ENCODE data around the gene PKNOX1. TPM values are rescaled to one million over a fixed set of nuclear protein-coding genes. Genes with fewer than 3 reads are reported as not detected.

Gene PKNOX1
- total RNA-seq, 1 experiment from 2014 or later, result 30.6 TPM

DNA sequence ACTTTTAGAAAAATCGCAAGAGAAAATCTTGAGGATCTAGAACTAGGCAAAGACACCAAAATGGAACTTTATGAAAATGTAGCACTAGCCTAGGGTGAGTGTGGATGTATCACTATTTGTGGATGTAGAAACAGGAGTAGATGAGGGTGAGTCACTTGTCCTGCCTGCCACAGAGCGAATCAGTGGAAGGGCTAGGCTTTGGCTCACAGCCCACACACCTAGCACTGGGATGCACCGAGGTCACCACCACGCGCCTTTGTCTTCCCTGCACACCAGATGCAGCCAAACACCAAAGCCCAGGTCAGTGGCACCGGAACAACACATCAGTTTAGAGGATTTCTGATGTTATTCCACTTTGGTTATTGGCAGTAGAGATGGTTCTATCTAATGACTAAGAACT lies 38.2 kb downstream of the PKNOX1 start:
- ChIA-PET CTCF (no interaction called here), POLR2A (ENCODE audit: low non-redundant PET) (no interaction called here)
- intact Hi-C loops (cut with micrococcal nuclease; ENCODE audit: unreplicated experiment), result no loop called here
- H3K27ac ChIP-seq (ENCODE audit: low read depth, low read length, poor library complexity, severe bottlenecking), result no peak overlapping the region
- no peaks in the 10 kb centered on the region for H3K4me1 ChIP-seq (ENCODE audit: insufficient read depth, low read length, poor library complexity, severe bottlenecking)
- H3K4me3 ChIP-seq (ENCODE audit: low read depth, low read length, poor library complexity, severe bottlenecking), result no peak overlapping the region
- peaks cover 24% of the 10 kb centered on the region for H3K36me3 ChIP-seq (ENCODE audit: insufficient read depth, low read length, poor library complexity, severe bottlenecking)
- no peaks in the 10 kb centered on the region for H3K27me3 ChIP-seq (replicated peaks; ENCODE audit: insufficient read depth, low read depth, low read length, poor library complexity)
- DNase-seq (ENCODE audit: low spot score), result no peak
- TF ChIP-seq, protein P1, sequence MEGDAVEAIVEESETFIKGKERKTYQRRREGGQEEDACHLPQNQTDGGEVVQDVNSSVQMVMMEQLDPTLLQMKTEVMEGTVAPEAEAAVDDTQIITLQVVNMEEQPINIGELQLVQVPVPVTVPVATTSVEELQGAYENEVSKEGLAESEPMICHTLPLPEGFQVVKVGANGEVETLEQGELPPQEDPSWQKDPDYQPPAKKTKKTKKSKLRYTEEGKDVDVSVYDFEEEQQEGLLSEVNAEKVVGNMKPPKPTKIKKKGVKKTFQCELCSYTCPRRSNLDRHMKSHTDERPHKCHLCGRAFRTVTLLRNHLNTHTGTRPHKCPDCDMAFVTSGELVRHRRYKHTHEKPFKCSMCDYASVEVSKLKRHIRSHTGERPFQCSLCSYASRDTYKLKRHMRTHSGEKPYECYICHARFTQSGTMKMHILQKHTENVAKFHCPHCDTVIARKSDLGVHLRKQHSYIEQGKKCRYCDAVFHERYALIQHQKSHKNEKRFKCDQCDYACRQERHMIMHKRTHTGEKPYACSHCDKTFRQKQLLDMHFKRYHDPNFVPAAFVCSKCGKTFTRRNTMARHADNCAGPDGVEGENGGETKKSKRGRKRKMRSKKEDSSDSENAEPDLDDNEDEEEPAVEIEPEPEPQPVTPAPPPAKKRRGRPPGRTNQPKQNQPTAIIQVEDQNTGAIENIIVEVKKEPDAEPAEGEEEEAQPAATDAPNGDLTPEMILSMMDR (conservative IDR thresholded peaks at IDR 0.05; ENCODE audit: low read depth, low read length), result no peak
- TF ChIP-seq EZH2 (IDR thresholded peaks at IDR 0.05; ENCODE audit: borderline replicate concordance, low read depth, low read length, poor library complexity, severe bottlenecking), result no peak
- no peaks in the 10 kb centered on the region for H3K9me3 ChIP-seq (ENCODE audit: low read depth, low read length, poor library complexity, severe bottlenecking)
- BruUV-seq (replicated peaks), result no TSS peak

DNA sequence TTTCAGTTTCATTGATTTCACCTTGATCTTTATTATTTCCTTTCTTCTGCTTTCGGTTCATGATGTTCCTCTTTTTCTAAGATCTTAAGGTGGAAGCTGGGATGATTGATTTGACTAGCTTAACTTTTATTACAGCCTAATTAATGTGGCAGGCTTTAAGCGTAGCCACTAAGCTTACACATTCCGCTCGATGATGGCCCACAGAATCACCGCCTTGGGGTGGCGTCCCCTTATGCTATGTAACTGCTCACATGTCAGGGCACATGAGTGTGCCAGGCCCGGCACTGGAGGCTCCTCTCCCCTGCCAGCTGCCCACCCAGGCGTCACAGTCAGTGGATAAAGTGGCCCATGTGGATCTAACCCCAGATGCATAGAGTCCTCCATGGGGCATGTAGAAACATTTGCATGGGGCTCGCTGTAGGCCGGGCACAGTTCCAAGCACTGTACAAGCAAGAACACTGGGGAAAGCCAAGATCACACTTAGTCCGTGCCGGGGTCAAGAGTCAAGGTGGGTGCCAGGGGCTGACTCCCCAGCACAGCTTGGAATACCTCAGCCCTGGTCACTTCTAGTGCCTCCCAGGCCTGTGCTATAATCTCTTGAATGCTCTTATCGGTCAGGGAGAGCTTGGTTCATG lies 41.7 kb downstream of the PKNOX1 start:
- H3K27me3 ChIP-seq (replicated peaks; ENCODE audit: insufficient read depth, low read depth, low read length, poor library complexity), result no peaks in the 10 kb centered on the region
- intact Hi-C loops (cut with micrococcal nuclease; ENCODE audit: unreplicated experiment), result loop anchor here (2.0 kb wide), 1 partner anchor 19 kb away; no protein-coding TSS in a partner anchor
- H3K27ac ChIP-seq (ENCODE audit: low read depth, low read length, poor library complexity, severe bottlenecking), result no peak overlapping the region
- BruUV-seq (replicated peaks), result no TSS peak
- no peak overlapping the region for H3K4me3 ChIP-seq (ENCODE audit: low read depth, low read length, poor library complexity, severe bottlenecking)
- H3K36me3 ChIP-seq (ENCODE audit: insufficient read depth, low read length, poor library complexity, severe bottlenecking), result peaks cover 14% of the 10 kb centered on the region
- H3K9me3 ChIP-seq (ENCODE audit: low read depth, low read length, poor library complexity, severe bottlenecking), result no peaks in the 10 kb centered on the region
- H3K4me1 ChIP-seq (ENCODE audit: insufficient read depth, low read length, poor library complexity, severe bottlenecking), result no peaks in the 10 kb centered on the region
- POLR2A ChIA-PET (ENCODE audit: low non-redundant PET), result no interaction called here
- DNase-seq (ENCODE audit: low spot score), result no peak
- CTCF ChIA-PET, result interaction anchor here (0.6 kb wide), 1 partner anchor 77 kb away, joined by 11 read pairs; no protein-coding TSS in a partner anchor
- TF ChIP-seq, protein P1 (conservative IDR thresholded peaks at IDR 0.05; ENCODE audit: low read depth, low read length), result no peak
- no peak for TF ChIP-seq EZH2 (IDR thresholded peaks at IDR 0.05; ENCODE audit: borderline replicate concordance, low read depth, low read length, poor library complexity, severe bottlenecking)

DNA sequence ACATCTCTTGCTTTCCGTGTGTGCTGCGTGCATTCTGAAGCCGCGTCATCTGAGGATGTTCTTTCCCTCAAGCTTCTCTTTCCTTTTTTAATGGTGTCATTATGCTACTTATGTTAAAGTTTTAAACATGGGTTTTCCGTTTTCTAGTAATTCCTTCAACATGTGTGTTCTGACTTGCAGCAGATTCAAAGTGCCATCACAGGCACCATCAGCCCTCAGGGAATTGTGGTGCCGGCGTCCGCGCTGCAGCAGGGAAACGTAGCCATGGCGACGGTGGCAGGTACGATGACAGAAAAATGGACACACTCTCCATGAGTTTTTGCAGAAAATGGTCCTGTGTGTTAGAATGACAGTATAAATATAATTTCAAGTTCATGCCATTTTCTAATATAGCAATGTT lies 42.4 kb downstream of the PKNOX1 start:
- Histone ChIP-seq H3K27me3 (replicated peaks; ENCODE audit: insufficient read depth, low read depth, low read length, poor library complexity) (no peaks in the 10 kb centered on the region), H3K4me1 (ENCODE audit: insufficient read depth, low read length, poor library complexity, severe bottlenecking) (no peaks in the 10 kb centered on the region), H3K4me3 (ENCODE audit: low read depth, low read length, poor library complexity, severe bottlenecking) (no peak overlapping the region), H3K27ac (ENCODE audit: low read depth, low read length, poor library complexity, severe bottlenecking) (no peak overlapping the region), H3K36me3 (ENCODE audit: insufficient read depth, low read length, poor library complexity, severe bottlenecking) (peaks cover 14% of the 10 kb centered on the region), H3K9me3 (ENCODE audit: low read depth, low read length, poor library complexity, severe bottlenecking) (no peaks in the 10 kb centered on the region)
- DNase-seq (ENCODE audit: low spot score), result no peak
- no TSS peak for BruUV-seq (replicated peaks)
- POLR2A ChIA-PET (ENCODE audit: low non-redundant PET), result no interaction called here
- intact Hi-C loops (cut with micrococcal nuclease; ENCODE audit: unreplicated experiment), result no loop called here
- TF ChIP-seq, protein P1 (conservative IDR thresholded peaks at IDR 0.05; ENCODE audit: low read depth, low read length), result no peak
- TF ChIP-seq EZH2 (IDR thresholded peaks at IDR 0.05; ENCODE audit: borderline replicate concordance, low read depth, low read length, poor library complexity, severe bottlenecking), result no peak
- CTCF ChIA-PET, result no interaction called here

All from A673 (cell line).